ENCODE measurements around the gene CYP27B1. TPM values are rescaled to one million over a fixed set of nuclear protein-coding genes. Genes with fewer than 3 reads are reported as not detected.

CYP27B1 gene
- total and polyA plus RNA-seq, 9 of the 15 experiments (the other 6 are each of a cell fraction or from before 2014, with no cell fraction given): 0.18 to 4.2 (median 1.8) TPM

- TF ChIP-seq ARID3B (CRISPR knock-in tag; IDR thresholded peaks at IDR 0.05; ENCODE audit: borderline replicate concordance): no peak
- TF ChIP-seq NR4A1 (CRISPR knock-in tag; IDR thresholded peaks at IDR 0.05): no peak
- no peak for TF ChIP-seq NR4A1 (tag; IDR thresholded peaks at IDR 0.05)
- no peak for TF ChIP-seq MECOM (CRISPR knock-in tag; IDR thresholded peaks at IDR 0.05)
- TF ChIP-seq POLR2AphosphoS2 (IDR thresholded peaks at IDR 0.05; ENCODE audit: low read length): no peak
- no peak for TF ChIP-seq USF2 (CRISPR knock-in tag; IDR thresholded peaks at IDR 0.05)
- TF ChIP-seq ZBTB33 (CRISPR knock-in tag; IDR thresholded peaks at IDR 0.05): peak; percentile 5; the same call in 1 of the 2 replicates
- TF ChIP-seq KAT7 (CRISPR knock-in tag; IDR thresholded peaks at IDR 0.05; ENCODE audit: borderline replicate concordance): peak; percentile 72; the same call in 1 of the 2 replicates
- TF ChIP-seq CBX1 (IDR thresholded peaks at IDR 0.05; ENCODE audit: low read depth): 0 out of 2 replicates have a peak, but pooled peaks have one; percentile 44
- TF ChIP-seq ZMIZ1 (IDR thresholded peaks at IDR 0.05; ENCODE audit: low read depth in 2 of 2, low read length in 2 of 2): peak in 1 of 2 experiments; percentile 50; a peak in 1 of 4 replicates
- no peak for TF ChIP-seq ZNF311 (CRISPR knock-in tag; IDR thresholded peaks at IDR 0.05)
- no peak for TF ChIP-seq ZNF696 (CRISPR knock-in tag; conservative IDR thresholded peaks at IDR 0.05)
- TF ChIP-seq TCF7 (IDR thresholded peaks at IDR 0.05; ENCODE audit: borderline replicate concordance): no peak
- peak; percentile 92 for TF ChIP-seq PBX2 (CRISPR knock-in tag; IDR thresholded peaks at IDR 0.05; ENCODE audit: low read depth)
- TF ChIP-seq PBX2 (tag; conservative IDR thresholded peaks at IDR 0.05; ENCODE audit: low read depth): peak; percentile 98
Measured at GRCh38 chr12:57744777-57745484, 21.9 kb downstream of the CYP27B1 start, which contains the start of gene TSPAN31 (continued).
